H9 (cell line): ENCODE data around the gene SGO2. TPM values are rescaled to one million over a fixed set of nuclear protein-coding genes. Genes with fewer than 3 reads are reported as not detected.

Experiments
- DNase-seq: peaks from one replicate; pipeline ENCODE4 v3.0.0-alpha.2; 2017
- H2AFZ ChIP-seq: one replicate; pipeline ENCODE4 v1.6.1; 2013; ENCODE audit warnings: mild to moderate bottlenecking, low read length, control low read depth, moderate library complexity
- H2AK5ac ChIP-seq: 2 replicates; pipeline ENCODE4 v1.6.1; 2013; ENCODE audit warnings: low read length, control low read depth, mixed read lengths; ENCODE audit not compliant: insufficient read length
- H2BK120ac ChIP-seq: one replicate; pipeline ENCODE4 v1.6.1; 2013; ENCODE audit warnings: low read depth, mild to moderate bottlenecking, low read length, control low read depth, inconsistent platforms; ENCODE audit not compliant: poor library complexity, severe bottlenecking
- H2BK12ac ChIP-seq: 2 replicates; pipeline ENCODE4 v1.6.1; 2013; ENCODE audit warnings: low read length, control low read depth, mixed read lengths, low read depth; ENCODE audit not compliant: insufficient read length
- H2BK15ac ChIP-seq: 2 replicates; pipeline ENCODE4 v1.6.1; 2013; ENCODE audit warnings: low read depth, low read length, control low read depth
- H2BK20ac ChIP-seq: one replicate; pipeline ENCODE4 v1.6.1; 2013; ENCODE audit warnings: low read depth, mild to moderate bottlenecking, low read length, control low read depth, inconsistent platforms; ENCODE audit not compliant: poor library complexity, severe bottlenecking
- H2BK5ac ChIP-seq: 2 replicates; pipeline ENCODE4 v1.6.1; 2013; ENCODE audit warnings: low read length, control low read depth, mixed read lengths; ENCODE audit not compliant: insufficient read length
- H3K14ac ChIP-seq: 2 replicates; pipeline ENCODE4 v1.6.1; 2013; ENCODE audit warnings: low read length, control low read depth; ENCODE audit not compliant: insufficient read depth
- H3K18ac ChIP-seq: 2 replicates; pipeline ENCODE4 v1.6.1; 2013; ENCODE audit warnings: low read depth, mild to moderate bottlenecking, mixed read lengths, low read length, control low read depth; ENCODE audit not compliant: insufficient read length
- H3K23ac ChIP-seq: 2 replicates; pipeline ENCODE4 v1.6.1; 2013; ENCODE audit warnings: low read length, control low read depth, mixed read lengths, low read depth; ENCODE audit not compliant: insufficient read length
- H3K23me2 ChIP-seq: 2 replicates; pipeline ENCODE4 v1.6.1; 2013; ENCODE audit warnings: low read depth, mild to moderate bottlenecking, mixed read lengths, low read length, control low read depth; ENCODE audit not compliant: insufficient read length, poor library complexity, severe bottlenecking
- H3K27ac ChIP-seq: 2 replicates; pipeline ENCODE4 v1.5.1; 2013; ENCODE audit warnings: low read length, control low read depth, mixed read lengths, low read depth; ENCODE audit not compliant: insufficient read length
- H3K27me3 ChIP-seq: 2 replicates; pipeline ENCODE4 v1.6.1; 2013; ENCODE audit warnings: low read length, control low read depth, inconsistent platforms; ENCODE audit not compliant: insufficient read depth
- H3K4ac ChIP-seq: 2 replicates; pipeline ENCODE4 v1.6.1; 2013; ENCODE audit warnings: low read depth, mild to moderate bottlenecking, control low read depth, inconsistent platforms, low read length, moderate library complexity
- H3K4me1 ChIP-seq: 2 replicates; pipeline ENCODE4 v1.6.1; 2013; ENCODE audit warnings: low read length, control low read depth, inconsistent platforms; ENCODE audit not compliant: insufficient read depth
- H3K4me2 ChIP-seq: 2 replicates; pipeline ENCODE4 v1.6.1; 2013; ENCODE audit warnings: low read length, control low read depth, mixed read lengths; ENCODE audit not compliant: insufficient read length, insufficient read depth
- H3K56ac ChIP-seq: 2 replicates; pipeline ENCODE4 v1.6.1; 2013; ENCODE audit warnings: low read depth, mild to moderate bottlenecking, mixed read lengths, low read length, control low read depth; ENCODE audit not compliant: insufficient read length
- H3K79me1 ChIP-seq: 2 replicates; pipeline ENCODE4 v1.6.1; 2013; ENCODE audit warnings: low read depth, mild to moderate bottlenecking, moderate library complexity, low read length, control low read depth, inconsistent platforms; ENCODE audit not compliant: insufficient read depth, poor library complexity, severe bottlenecking
- H3K79me2 ChIP-seq: 2 replicates; pipeline ENCODE4 v1.6.1; 2013; ENCODE audit warnings: low read length, control low read depth, inconsistent platforms; ENCODE audit not compliant: insufficient read depth
- H3K9ac ChIP-seq: 2 replicates; pipeline ENCODE4 v1.6.1; 2013; ENCODE audit warnings: low read length, control low read depth, mixed read lengths; ENCODE audit not compliant: insufficient read length; ENCODE audit errors: extremely low read depth
- H3K9me3 ChIP-seq: one replicate; pipeline ENCODE4 v1.6.1; 2013; ENCODE audit warnings: low read depth, low read length, inconsistent platforms; ENCODE audit not compliant: control insufficient read depth
- H3T11ph ChIP-seq: one replicate; pipeline ENCODE4 v1.6.1; 2013; ENCODE audit warnings: mild to moderate bottlenecking, low read length, control low read depth, inconsistent platforms
- H4K20me1 ChIP-seq: one replicate; pipeline ENCODE4 v1.6.1; 2013; ENCODE audit not compliant: control insufficient read depth, insufficient read length, insufficient read depth
- H4K5ac ChIP-seq: 2 replicates; pipeline ENCODE4 v1.6.1; 2013; ENCODE audit warnings: low read depth, mild to moderate bottlenecking, mixed read lengths, low read length, control low read depth; ENCODE audit not compliant: insufficient read length
- H4K8ac ChIP-seq: replicated peaks from 2 replicates; pipeline ENCODE4 v1.6.1; 2013; ENCODE audit warnings: low read length, control low read depth, mixed read lengths, low read depth; ENCODE audit not compliant: insufficient read length
- H4K91ac ChIP-seq: 2 replicates; pipeline ENCODE4 v1.6.1; 2013; ENCODE audit warnings: low read depth, mild to moderate bottlenecking, moderate library complexity, mixed read lengths, low read length, control low read depth; ENCODE audit not compliant: insufficient read length
- H3K27ac Mint-ChIP-seq, 3 experiments: 2 replicates in 2 of 3; 3 replicates in 1 of 3; pipeline ENCODE4 v1.8.0; 2020 to 2021; ENCODE audit warnings: mixed read lengths in 3 of 3, mild to moderate bottlenecking in 1 of 3, moderate library complexity in 1 of 3
- H3K27me3 Mint-ChIP-seq: 2 replicates; pipeline ENCODE4 v1.8.0; 2021; ENCODE audit warnings: low read depth, mild to moderate bottlenecking, moderate library complexity, mixed read lengths
- H3K36me3 Mint-ChIP-seq, 3 experiments: 2 replicates in 2 of 3; 3 replicates in 1 of 3; pipeline ENCODE4 v1.8.0; 2020 to 2021; ENCODE audit warnings: low read depth in 3 of 3, mixed read lengths in 3 of 3; ENCODE audit not compliant: insufficient read depth in 1 of 3
- H3K4me1 Mint-ChIP-seq, 2 experiments: 2 replicates each; pipeline ENCODE4 v1.8.0; 2020; ENCODE audit warnings: mixed read lengths in 2 of 2
- H3K4me3 Mint-ChIP-seq, 2 experiments: 2 replicates in 1 of 2; 3 replicates in 1 of 2; pipeline ENCODE4 v1.8.0; 2020 to 2021; ENCODE audit warnings: mild to moderate bottlenecking in 2 of 2, mixed read lengths in 2 of 2, moderate library complexity in 1 of 2
- H3K9me3 Mint-ChIP-seq, 2 experiments: 2 replicates in 1 of 2; 3 replicates in 1 of 2; pipeline ENCODE4 v1.8.0; 2020; ENCODE audit warnings: mild to moderate bottlenecking in 2 of 2, mixed read lengths in 2 of 2, moderate library complexity in 1 of 2
- WGBS: extraction: QIAGEN DNeasy Blood & Tissue Kit; methylation state at CpG from one replicate; pipeline ENCODE4 v1.1.7; 2013; ENCODE audit warnings: missing lambda C conversion rate, low lambda C conversion rate, mixed read lengths; ENCODE audit not compliant: insufficient read length; ENCODE audit errors: extremely low coverage; 5-methylcytosine and 5-hydroxymethylcytosine counted together
- total RNA-seq: library from RNA; stranded (reverse); gene quantifications from 2 replicates; pipeline ENCODE4 v1.2.1, GENCODE V29; 2021
- TF ChIP-seq, protein P1 (sequence below): fragments of 200-600 bp; sonication (generic); conservative IDR thresholded peaks from 3 replicates; pipeline ENCODE4 v1.8.0; 2021; ENCODE audit warnings: antibody characterized with exemption, mild to moderate bottlenecking

Gene SGO2
- total RNA-seq, 1 experiment from 2014 or later: 25.6 TPM

DNA sequence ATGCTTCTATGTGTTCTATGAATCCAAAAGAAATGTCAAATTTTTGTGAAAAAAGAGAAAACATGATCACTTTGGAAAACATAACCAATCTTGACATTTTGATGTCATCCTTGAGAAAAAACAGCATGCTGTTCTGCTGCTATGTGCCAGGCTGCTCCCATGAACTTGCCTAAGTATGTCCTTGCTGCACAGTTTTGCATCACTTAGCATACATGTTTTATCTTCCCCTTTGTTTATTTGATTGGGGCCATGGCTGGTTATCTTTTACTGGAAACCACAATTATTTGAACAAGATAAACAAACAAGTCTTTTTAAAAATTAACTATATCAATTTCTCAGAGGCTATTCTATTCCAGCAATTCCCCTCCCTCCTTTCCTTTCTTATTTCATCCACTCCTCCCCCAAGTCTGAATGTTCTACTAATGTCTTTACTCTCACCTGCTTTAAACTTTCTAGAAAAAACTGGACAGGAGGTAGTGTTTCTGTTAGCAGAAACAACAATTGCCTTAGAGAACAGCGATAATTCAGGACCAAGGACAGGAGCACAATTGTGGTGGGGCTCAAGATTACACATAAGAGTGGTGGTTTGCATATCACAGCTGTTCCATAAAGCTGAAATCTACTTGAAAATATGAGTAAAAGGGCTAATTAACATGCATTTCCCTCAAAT is 66.5 kb downstream of the SGO2 start:
- Histone ChIP-seq H2BK20ac (no peak overlapping the region), H4K20me1 (no peaks in the 10 kb centered on the region), H3T11ph (no peak overlapping the region), H3K9ac (no peak overlapping the region), H2AK5ac (no peak overlapping the region), H4K8ac (no peak overlapping the region), H3K79me2 (no peaks in the 10 kb centered on the region), H2BK15ac (no peak overlapping the region), H3K4me2 (no peak overlapping the region), H3K23ac (no peak overlapping the region), H3K27me3 (no peaks in the 10 kb centered on the region), H3K18ac (no peak overlapping the region), H2BK12ac (no peak overlapping the region), H4K91ac (no peak overlapping the region), H3K23me2 (no peaks in the 10 kb centered on the region), H2BK5ac (no peak overlapping the region), H3K9me3 (no peaks in the 10 kb centered on the region), H2AFZ (no peak overlapping the region), H3K4ac (no peak overlapping the region), H3K56ac (no peak overlapping the region), H3K27ac (no peak overlapping the region), H4K5ac (no peak overlapping the region), H2BK120ac (no peak overlapping the region), H3K14ac (no peak overlapping the region), H3K4me1 (no peaks in the 10 kb centered on the region), H3K79me1 (no peaks in the 10 kb centered on the region)
- Mint-ChIP-seq H3K27ac (no peak overlapping the region), H3K4me3 (no peak overlapping the region), H3K27me3 (peaks cover 11% of the 10 kb centered on the region), H3K4me1 (no peaks in the 10 kb centered on the region), H3K36me3 (no peaks in the 10 kb centered on the region), H3K9me3 (no peaks in the 10 kb centered on the region)
- TF ChIP-seq, protein P1, sequence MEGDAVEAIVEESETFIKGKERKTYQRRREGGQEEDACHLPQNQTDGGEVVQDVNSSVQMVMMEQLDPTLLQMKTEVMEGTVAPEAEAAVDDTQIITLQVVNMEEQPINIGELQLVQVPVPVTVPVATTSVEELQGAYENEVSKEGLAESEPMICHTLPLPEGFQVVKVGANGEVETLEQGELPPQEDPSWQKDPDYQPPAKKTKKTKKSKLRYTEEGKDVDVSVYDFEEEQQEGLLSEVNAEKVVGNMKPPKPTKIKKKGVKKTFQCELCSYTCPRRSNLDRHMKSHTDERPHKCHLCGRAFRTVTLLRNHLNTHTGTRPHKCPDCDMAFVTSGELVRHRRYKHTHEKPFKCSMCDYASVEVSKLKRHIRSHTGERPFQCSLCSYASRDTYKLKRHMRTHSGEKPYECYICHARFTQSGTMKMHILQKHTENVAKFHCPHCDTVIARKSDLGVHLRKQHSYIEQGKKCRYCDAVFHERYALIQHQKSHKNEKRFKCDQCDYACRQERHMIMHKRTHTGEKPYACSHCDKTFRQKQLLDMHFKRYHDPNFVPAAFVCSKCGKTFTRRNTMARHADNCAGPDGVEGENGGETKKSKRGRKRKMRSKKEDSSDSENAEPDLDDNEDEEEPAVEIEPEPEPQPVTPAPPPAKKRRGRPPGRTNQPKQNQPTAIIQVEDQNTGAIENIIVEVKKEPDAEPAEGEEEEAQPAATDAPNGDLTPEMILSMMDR: no peak
- WGBS: no CpG with 5 or more reads among the region's 1 CpG
- DNase-seq: no peak
